Colon (tissue), 2 donors: ENCODE data around the gene MEMO1.

Source experiments
- FAIRE-seq: peaks from 2 replicates; lab custom pipeline; 2012; peaks lifted over from hg19 to GRCh38; lab: Jason Lieb, UNC
- donor health status: control.
- donor health status: control.

MEMO1 gene

DNA sequence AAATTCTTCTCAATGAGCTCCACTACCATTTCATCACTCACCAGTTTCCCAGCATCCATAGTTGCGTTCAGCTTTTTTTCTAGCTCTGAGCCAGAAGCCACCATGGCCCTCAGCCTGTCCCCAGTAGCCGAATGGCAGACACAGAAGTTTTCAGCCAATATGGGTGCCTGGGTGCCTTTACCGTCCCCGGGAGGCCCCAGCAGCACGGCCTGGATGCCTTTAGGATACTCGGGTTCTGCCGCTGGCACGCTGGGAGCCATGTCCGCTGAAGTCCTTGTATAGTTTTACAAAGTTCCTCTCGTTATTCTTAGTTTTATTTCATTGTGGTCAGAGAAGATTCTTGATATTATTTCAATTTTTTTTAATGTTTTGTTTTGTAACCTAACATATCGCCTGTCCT is 187.2 kb downstream of the MEMO1 start:
- FAIRE-seq: no peak

DNA sequence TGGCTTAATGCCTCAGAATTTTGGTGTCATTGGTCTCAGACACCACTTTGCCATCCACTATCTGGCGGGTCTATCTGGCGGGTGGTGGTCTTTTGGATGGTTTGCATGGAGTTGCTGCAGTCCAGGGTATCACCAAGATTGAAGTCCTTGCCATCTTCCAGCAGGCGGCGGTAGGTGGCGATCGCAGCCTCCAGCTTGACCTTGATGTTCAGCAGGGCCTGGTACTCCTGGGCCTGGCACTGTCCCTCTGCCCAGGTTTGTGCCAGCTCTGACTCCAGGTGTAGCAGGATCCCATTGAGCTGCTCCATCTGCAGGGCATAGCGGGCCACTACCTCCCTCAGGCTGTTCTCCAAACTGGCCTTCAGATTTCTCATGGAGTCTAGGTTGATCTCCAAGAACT is 188.2 kb downstream of the MEMO1 start:
- no peak for FAIRE-seq
